Raji (cell line): ENCODE measurements around the gene MPC1.

Source experiments
- POLR2A ChIP-seq: IDR thresholded peaks from 2 replicates; pipeline ENCODE4 v1.6.1; 2011; ENCODE audit warnings: low read depth, low read length, control low read depth; ENCODE audit not compliant: insufficient read depth

The MPC1 gene

GRCh38 chr6:166338854-166339253, 43.9 kb downstream of the MPC1 start:
- TF ChIP-seq POLR2A = no peak

GRCh38 chr6:166336847-166337246, 45.9 kb downstream of the MPC1 start:
- TF ChIP-seq POLR2A = no peak

- TF ChIP-seq POLR2A = no peak
Measured at GRCh38 chr6:166335378-166336302, 47.1 kb downstream of the MPC1 start.

GRCh38 chr6:166334878-166335277, 47.9 kb downstream of the MPC1 start:
- no peak for TF ChIP-seq POLR2A

GRCh38 chr6:166333172-166333995, 49.4 kb downstream of the MPC1 start:
- TF ChIP-seq POLR2A = no peak

GRCh38 chr6:166331503-166332415, 51.0 kb downstream of the MPC1 start:
- no peak for TF ChIP-seq POLR2A

- TF ChIP-seq POLR2A = no peak
Measured at GRCh38 chr6:166330612-166331011, 52.1 kb downstream of the MPC1 start.

GRCh38 chr6:166325383-166326042, 57.2 kb downstream of the MPC1 start:
- no peak for TF ChIP-seq POLR2A

GRCh38 chr6:166323395-166323794, 59.3 kb downstream of the MPC1 start:
- TF ChIP-seq POLR2A = no peak

GRCh38 chr6:166318649-166319600, 63.8 kb downstream of the MPC1 start:
- no peak for TF ChIP-seq POLR2A

GRCh38 chr6:166318227-166318626, 64.5 kb downstream of the MPC1 start:
- no peak for TF ChIP-seq POLR2A

- no peak for TF ChIP-seq POLR2A
Measured at GRCh38 chr6:166317261-166318212, 65.2 kb downstream of the MPC1 start.
